Suppressor macrophage treated with lipopolysaccharide for 4 hours (primary cell): Measurements from ENCODE around the gene UBE2I.
"Not testable (repeated sequence)": the region's sequence is repeated elsewhere in the genome, so short reads cannot be mapped to it uniquely, and the experiment has no call there.

Source experiments
- DNase-seq: peaks from one replicate; pipeline ENCODE4 v3.0.0-alpha.2; 2020

Gene UBE2I

GRCh38 chr16:1277617-1278282 is 31.7 kb upstream of the UBE2I start:
- no peak for DNase-seq

DNA sequence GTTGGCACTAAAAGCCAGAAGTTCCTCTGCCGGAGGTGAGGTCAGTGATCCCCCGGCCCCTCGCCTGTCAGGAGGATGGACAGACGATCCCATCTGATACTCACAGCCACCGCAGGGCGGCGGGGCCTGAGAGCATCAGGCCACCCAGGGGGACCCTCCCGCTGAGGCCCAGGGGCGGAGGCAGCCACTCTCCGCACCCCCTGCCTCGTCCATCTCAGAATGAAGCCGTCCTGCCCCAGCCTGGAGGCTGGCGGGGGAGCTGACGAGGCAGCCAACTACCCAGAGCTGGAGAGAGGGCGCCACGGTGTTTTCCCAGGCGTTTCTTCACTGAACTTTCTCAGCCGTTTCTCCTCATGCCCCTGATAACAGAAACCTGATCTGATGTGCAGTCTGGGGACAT is 31.0 kb upstream of the UBE2I start:
- DNase-seq: no peak

GRCh38 chr16:1279081-1279944 is 30.1 kb upstream of the UBE2I start:
- no peak for DNase-seq

- no peak for DNase-seq
Observed at GRCh38 chr16:1279945-1280589, 29.4 kb upstream of the UBE2I start.

DNA sequence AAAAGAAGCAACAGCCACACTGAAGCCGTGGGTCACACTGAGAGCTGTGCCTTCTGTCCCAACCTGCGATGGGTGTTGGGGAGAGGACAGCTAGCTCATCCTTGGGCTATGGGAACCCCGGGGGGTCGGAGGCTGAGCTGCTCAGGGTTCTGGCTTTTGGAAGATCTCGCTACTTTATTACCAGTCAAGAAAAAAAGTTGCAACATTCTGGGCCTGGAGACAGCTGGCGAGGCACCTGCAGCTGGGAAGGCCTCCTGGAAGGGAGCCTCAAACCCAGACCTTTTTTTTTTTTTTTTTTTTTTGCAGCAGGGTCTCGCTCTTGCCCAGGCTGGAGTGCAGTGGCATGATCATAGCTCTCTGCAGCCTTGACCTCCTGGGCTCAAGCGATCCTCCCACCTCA is 28.7 kb upstream of the UBE2I start:
- DNase-seq: no peak

DNA sequence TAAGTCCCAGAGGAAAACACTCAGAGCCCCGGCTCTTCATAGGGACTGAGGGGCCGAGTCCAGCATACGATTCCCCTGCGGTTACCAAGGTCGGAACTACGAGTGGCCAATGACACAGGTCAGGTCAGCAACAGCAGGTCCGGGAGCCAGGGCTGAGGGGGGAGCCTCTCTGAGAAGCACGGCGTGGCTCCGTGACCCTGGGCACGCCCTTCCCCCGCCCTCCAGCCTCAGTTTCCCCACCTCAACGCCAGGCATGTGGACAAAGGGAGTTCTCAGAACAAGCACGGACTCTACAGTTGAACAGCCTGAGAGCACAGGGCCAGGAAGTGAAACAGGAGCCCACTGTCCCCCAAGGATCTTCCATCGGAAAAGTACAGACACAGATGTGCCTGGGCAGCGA is 27.9 kb upstream of the UBE2I start:
- DNase-seq: no peak

DNA sequence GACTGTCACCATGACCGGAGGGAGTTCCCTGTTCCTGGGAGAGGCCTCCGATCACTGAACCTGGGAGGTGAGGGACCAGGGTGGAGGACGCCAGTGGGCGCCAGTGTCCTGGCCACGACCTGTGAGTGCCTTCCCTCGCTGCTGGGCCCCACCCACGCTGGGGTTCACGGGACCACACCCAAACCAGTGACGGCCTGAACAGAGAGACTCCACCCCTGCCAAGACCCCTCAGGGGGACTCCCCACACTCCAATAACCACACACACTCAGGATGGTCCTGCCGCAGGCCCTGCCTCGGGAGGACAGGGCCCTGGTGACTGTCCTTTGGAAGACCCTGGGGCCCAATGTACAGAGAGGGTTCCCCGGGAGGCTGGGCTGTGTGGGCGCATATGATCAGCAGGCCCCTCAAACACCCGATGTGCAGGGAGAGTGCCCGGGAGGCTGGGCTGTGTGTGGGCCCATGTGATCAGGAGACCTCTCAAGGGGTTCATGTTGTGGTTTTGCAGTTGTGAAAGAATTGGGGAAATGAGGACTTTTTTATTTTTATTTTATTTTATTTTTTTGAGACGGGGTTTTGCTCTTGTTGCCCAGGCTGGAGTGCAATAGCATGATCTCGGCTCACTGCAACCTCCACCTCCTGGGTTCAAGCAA is 27.0 kb upstream of the UBE2I start:
- no peak for DNase-seq

DNA sequence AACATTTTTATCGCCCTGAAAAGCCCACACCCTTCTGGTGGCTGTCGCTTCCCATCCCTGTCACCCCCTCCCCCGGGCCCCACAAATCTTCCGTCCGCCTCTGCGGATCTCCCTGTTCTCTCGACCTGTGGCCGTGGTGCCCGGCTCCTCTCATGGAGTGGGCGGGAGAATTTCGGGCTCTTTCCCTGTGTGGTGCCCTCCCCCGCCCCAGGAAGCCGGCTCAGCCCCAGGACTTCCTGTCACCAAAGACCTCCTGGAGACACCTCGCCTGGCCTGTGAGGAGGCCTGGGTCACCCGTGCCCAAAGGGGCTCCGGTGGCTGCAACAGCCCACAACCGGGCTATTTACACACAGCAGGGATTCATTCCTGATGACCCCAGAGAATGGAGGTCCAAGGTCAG is 26.1 kb upstream of the UBE2I start:
- no peak for DNase-seq

DNA sequence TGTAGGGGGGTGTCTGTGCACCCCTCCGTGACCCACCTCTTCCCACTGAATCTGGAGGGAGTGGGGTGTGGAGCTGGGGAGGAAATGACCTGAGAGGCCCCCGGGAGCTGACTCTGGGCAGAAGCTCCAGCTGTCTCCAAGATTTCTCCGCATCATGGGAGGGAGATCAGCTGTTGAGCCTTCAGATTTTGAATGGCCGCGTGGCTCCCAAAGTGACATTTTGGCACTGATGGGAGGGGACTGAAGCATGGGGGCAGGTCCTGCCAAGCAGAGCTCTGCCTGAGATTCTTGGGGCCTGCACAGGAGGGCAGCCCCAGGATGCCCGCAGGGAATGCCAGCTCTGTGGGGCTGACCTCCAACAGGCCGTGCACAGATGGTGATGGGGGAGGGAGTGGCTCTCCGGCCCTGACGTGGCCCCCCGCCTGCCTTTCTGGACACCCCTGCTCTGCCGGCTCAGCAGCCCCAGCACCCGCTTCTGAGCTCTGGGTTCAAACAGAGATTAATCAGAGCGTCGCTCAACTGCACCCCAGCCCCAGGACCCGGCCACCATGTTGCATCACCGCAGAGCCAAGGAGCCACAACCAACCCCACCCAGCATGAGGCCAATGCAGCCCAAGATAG is 25.3 kb upstream of the UBE2I start:
- no peak for DNase-seq

GRCh38 chr16:1285669-1286512 is 23.5 kb upstream of the UBE2I start:
- no peak for DNase-seq

- DNase-seq: no peak
Observed at GRCh38 chr16:1286513-1287094, 22.8 kb upstream of the UBE2I start.

GRCh38 chr16:1287982-1288670 is 21.3 kb upstream of the UBE2I start:
- no peak for DNase-seq

- no peak for DNase-seq
Observed at GRCh38 chr16:1288813-1289476, 20.5 kb upstream of the UBE2I start.

DNA sequence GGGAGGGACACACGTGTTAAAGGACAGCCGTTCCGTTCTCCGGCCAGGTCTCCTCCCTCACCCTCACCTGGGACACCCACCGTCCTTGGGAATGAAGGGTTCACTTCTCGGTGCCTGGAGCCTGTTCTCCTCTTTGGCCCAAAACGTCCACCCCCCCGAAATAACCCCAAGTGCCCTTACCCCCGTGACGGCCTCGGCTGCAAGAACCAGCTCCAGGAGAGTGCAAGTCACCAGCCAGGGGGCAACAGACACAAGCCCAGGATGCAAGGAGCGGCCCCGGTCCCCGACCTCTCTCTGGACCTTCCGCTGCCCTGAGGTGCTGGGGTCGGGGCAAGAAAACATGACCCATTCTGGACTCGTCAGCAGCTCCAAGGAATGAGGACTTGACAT is 20.0 kb upstream of the UBE2I start:
- DNase-seq: no peak

DNA sequence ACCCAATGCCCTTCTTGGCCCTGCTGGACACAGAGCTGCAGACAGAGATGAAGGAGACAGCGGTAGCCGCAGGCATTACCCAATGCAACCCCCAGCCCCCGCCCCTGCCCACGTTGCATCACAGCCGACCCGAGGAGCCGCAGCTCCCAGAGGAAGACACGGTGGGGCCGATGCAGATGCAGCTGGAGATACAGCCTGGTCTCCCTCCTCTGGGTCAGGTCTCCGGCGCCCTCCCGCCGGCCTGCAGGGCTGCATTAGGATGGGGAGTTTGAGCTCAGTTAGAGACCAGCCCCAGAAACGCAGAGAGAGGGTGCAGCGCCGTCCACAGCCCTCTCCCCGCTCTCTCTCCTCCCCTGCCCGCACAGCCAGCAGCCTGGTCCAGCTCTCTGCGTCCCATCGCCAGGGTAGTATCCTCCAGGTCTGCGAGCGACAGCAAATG is 19.4 kb upstream of the UBE2I start:
- no peak for DNase-seq

GRCh38 chr16:1290860-1291575 is 18.4 kb upstream of the UBE2I start:
- no peak for DNase-seq

DNA sequence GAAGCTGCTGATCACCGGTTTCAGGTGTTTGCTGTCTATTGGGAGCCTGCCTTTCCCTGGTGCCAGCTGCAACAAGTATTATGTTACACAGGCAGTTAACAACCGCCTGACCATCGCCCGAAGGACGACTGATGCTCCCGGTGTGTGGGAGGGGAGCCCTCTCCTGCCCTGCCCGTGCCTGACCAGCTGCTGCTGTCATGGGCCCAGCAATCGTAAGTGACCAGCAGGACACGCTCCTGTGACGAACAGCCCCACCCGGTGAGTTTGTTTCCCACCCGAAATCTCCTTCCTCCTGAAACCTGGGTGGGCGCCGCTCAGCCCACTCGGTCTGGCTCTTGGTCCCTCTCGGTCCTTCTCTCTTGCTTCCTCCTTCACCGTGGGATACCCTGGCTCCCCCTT is 17.9 kb upstream of the UBE2I start:
- DNase-seq: no peak

GRCh38 chr16:1292208-1292607 is 17.2 kb upstream of the UBE2I start:
- DNase-seq: not testable (repeated sequence)

DNA sequence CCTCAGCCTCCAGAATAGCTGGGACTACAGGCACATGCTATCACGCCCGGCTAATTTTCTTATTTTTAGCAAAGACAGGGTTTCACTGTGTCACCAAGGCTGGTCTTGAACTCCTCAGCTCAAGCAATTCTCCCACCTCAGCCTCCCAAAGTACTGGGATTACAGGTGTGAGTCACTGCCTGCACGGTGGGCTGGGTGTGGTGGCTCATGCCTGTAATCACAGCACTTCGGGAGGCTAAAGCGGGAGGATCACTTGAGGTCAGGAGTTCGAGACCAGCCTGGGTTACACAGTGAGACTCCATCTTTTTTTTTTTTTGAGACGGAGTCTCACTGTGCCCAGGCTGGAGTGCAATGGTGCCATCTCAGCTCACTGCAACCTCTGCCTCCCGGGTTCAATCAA is 16.6 kb upstream of the UBE2I start:
- not testable (repeated sequence) for DNase-seq
